SK-N-SH (cell line): ENCODE measurements around the gene OSBPL6. TPM values are rescaled to one million over a fixed set of nuclear protein-coding genes. Genes with fewer than 3 reads are reported as not detected.

Source experiments
- CTCF ChIA-PET: fragments of 300-600, 350-600 bp; formaldehyde crosslinking; extraction: SDS; loops from one replicate; lab custom pipeline; 2021; lab: Yijun Ruan, JAX
- POLR2A ChIA-PET: fragments of 350-600 bp; sonication (Branson Sonifier 250); formaldehyde crosslinking; extraction: SDS; loops from one replicate; lab custom pipeline; 2020; ENCODE audit warnings: antibody characterized with exemption, inconsistent platforms; lab: Yijun Ruan, JAX
- DNase-seq: peaks from one replicate; pipeline ENCODE4 v3.0.0; 2012
- H2AFZ ChIP-seq: fragments of 200-600 bp; sonication (generic); 2 replicates; pipeline ENCODE4 v1.8.1; 2016; ENCODE audit warnings: antibody characterized with exemption, mild to moderate bottlenecking, low read depth
- H3F3A ChIP-seq: fragments of 200-600 bp; sonication (generic); replicated peaks from 2 replicates; pipeline ENCODE3; 2016; ENCODE audit warnings: antibody characterized with exemption, mild to moderate bottlenecking; ENCODE audit not compliant: insufficient read depth
- H3K27ac ChIP-seq, 2 experiments: fragments of 200-500 bp in 1 of 2; fragments of 200-600 bp in 1 of 2; sonication (Bioruptor generic) in 1 of 2; sonication (generic), shearing (Covaris generic) in 1 of 2; 2 replicates each; pipeline versions ENCODE4 v1.5.1 to v1.6.1; 2014 to 2016; ENCODE audit warnings: low read depth in 2 of 2, inconsistent platforms in 1 of 2, low read length in 1 of 2, mild to moderate bottlenecking in 1 of 2, mixed read lengths in 1 of 2
- H3K27me3 ChIP-seq: fragments of 200-600 bp; sonication (generic), shearing (Covaris generic); 2 replicates; pipeline ENCODE4 v1.6.1; 2016; ENCODE audit warnings: mixed run types; ENCODE audit not compliant: insufficient read depth
- H3K36me3 ChIP-seq, 2 experiments: fragments of 200-500 bp in 1 of 2; fragments of 200-600 bp in 1 of 2; sonication (Bioruptor generic) in 1 of 2; sonication (generic) in 1 of 2; replicated peaks in 1 of 2; 2 replicates each; pipeline versions ENCODE3 to v1.5.1; 2014 to 2016; ENCODE audit warnings: low read length in 1 of 2, mild to moderate bottlenecking in 1 of 2; ENCODE audit not compliant: insufficient read depth in 2 of 2, control insufficient read depth in 1 of 2
- H3K4me1 ChIP-seq, 2 experiments: fragments of 200-500 bp in 1 of 2; fragments of 200-600 bp in 1 of 2; sonication (Bioruptor generic) in 1 of 2; sonication (generic), shearing (Covaris generic) in 1 of 2; 2 replicates each; pipeline versions ENCODE4 v1.5.1 to v1.6.1; 2014 to 2016; ENCODE audit warnings: low read depth in 1 of 2, low read length in 1 of 2, mixed run types in 1 of 2; ENCODE audit not compliant: insufficient read depth in 2 of 2, control insufficient read depth in 1 of 2
- H3K4me2 ChIP-seq: fragments of 200-600 bp; sonication (generic), shearing (Covaris generic); 2 replicates; pipeline ENCODE4 v1.6.1; 2017; ENCODE audit warnings: mixed run types
- H3K4me3 ChIP-seq, 2 experiments: fragments of 200-500 bp in 1 of 2; fragments of 200-600 bp in 1 of 2; sonication (Bioruptor generic) in 1 of 2; sonication (generic), shearing (Covaris generic) in 1 of 2; 2 replicates each; pipeline versions ENCODE4 v1.5.1 to v1.8.1; 2014 to 2016; ENCODE audit warnings: low read depth in 2 of 2, inconsistent platforms in 1 of 2, low read length in 1 of 2, mild to moderate bottlenecking in 1 of 2, mixed read lengths in 1 of 2, moderate library complexity in 1 of 2
- H3K79me2 ChIP-seq: fragments of 200-600 bp; sonication (generic); 2 replicates; pipeline ENCODE4 v1.8.1; 2017; ENCODE audit warnings: mild to moderate bottlenecking; ENCODE audit not compliant: insufficient read depth
- H3K9ac ChIP-seq: fragments of 200-600 bp; sonication (generic); 2 replicates; pipeline ENCODE4 v1.6.1; 2017; ENCODE audit warnings: mixed run types
- H3K9me2 ChIP-seq: fragments of 200-600 bp; sonication (generic); 2 replicates; pipeline ENCODE4 v1.6.1; 2017; ENCODE audit warnings: mixed run types
- H3K9me3 ChIP-seq: fragments of 200-600 bp; sonication (generic); 2 replicates; pipeline ENCODE4 v1.6.1; 2017; ENCODE audit warnings: mixed run types, mild to moderate bottlenecking, moderate library complexity
- H4K20me1 ChIP-seq: fragments of 200-600 bp; sonication (generic); 2 replicates; pipeline ENCODE4 v1.6.1; 2017; ENCODE audit warnings: mild to moderate bottlenecking, mixed run types; ENCODE audit not compliant: insufficient read depth
- CHD2 ChIP-seq: fragments of 150-350 bp; IDR thresholded peaks from 2 replicates; pipeline ENCODE4 v1.6.1; 2018; ENCODE audit warnings: low read length; ENCODE audit not compliant: partially characterized antibody
- ELF1 ChIP-seq: IDR thresholded peaks from 2 replicates; pipeline ENCODE4 v1.4.0; 2012
- EP300 ChIP-seq, 2 experiments: IDR thresholded peaks; 2 replicates each; pipeline versions ENCODE4 v1.4.0 to v1.6.1; 2012; ENCODE audit warnings: borderline replicate concordance in 1 of 2, low read depth in 1 of 2, low read length in 1 of 2
- EZH2phosphoT487 ChIP-seq: fragments of 200-600 bp; sonication (generic); IDR thresholded peaks from 2 replicates; pipeline ENCODE4 v1.6.1; 2017; ENCODE audit warnings: low read depth, mixed run types, mild to moderate bottlenecking, antibody characterized with exemption, moderate library complexity, borderline replicate concordance
- FOSL2 ChIP-seq: IDR thresholded peaks from 2 replicates; pipeline ENCODE4 v1.4.0; 2012; ENCODE audit warnings: low read depth, mild to moderate bottlenecking, moderate library complexity, borderline replicate concordance
- FOXM1 ChIP-seq: IDR thresholded peaks from 2 replicates; pipeline ENCODE4 v1.4.0; 2012; ENCODE audit warnings: low read depth, mild to moderate bottlenecking
- JUND ChIP-seq: IDR thresholded peaks from 2 replicates; pipeline ENCODE4 v1.4.0; 2012
- MXI1 ChIP-seq: IDR thresholded peaks from 2 replicates; pipeline ENCODE4 v1.6.1; 2012; ENCODE audit warnings: mild to moderate bottlenecking, low read depth, low read length, improper control_type of control experiment
- NRF1 ChIP-seq: IDR thresholded peaks from 2 replicates; pipeline ENCODE4 v1.6.1; 2012; ENCODE audit warnings: low read depth, mild to moderate bottlenecking, low read length
- POLR2AphosphoS5 ChIP-seq: IDR thresholded peaks from 2 replicates; pipeline ENCODE4 v1.6.1; 2012; ENCODE audit warnings: low read depth, low read length
- RAD21 ChIP-seq: IDR thresholded peaks from 2 replicates; pipeline ENCODE4 v1.6.1; 2012; ENCODE audit warnings: mild to moderate bottlenecking, low read length
- RFX5 ChIP-seq: IDR thresholded peaks from 2 replicates; pipeline ENCODE4 v1.6.1; 2012; ENCODE audit warnings: mild to moderate bottlenecking, improper control_type of control experiment, low read length
- SIN3A ChIP-seq: IDR thresholded peaks from 2 replicates; pipeline ENCODE4 v1.6.1; 2012; ENCODE audit warnings: low read depth, mild to moderate bottlenecking, low read length, moderate library complexity, borderline replicate concordance
- TAF1 ChIP-seq: IDR thresholded peaks from 2 replicates; pipeline ENCODE4 v1.6.1; 2012; ENCODE audit warnings: low read depth, mild to moderate bottlenecking, low read length, moderate library complexity, borderline replicate concordance
- TCF12 ChIP-seq: IDR thresholded peaks from 2 replicates; pipeline ENCODE4 v1.4.0; 2012
- TEAD4 ChIP-seq: IDR thresholded peaks from 2 replicates; pipeline ENCODE4 v1.4.0; 2012; ENCODE audit warnings: mild to moderate bottlenecking, borderline replicate concordance; ENCODE audit not compliant: insufficient read depth
- YY1 ChIP-seq: IDR thresholded peaks from 2 replicates; pipeline ENCODE4 v1.4.0; 2012; ENCODE audit warnings: low read depth, mild to moderate bottlenecking
- WGBS: methylation state at CpG from one replicate; pipeline ENCODE4 v1.1.6; 2017; ENCODE audit warnings: low lambda C conversion rate; 5-methylcytosine and 5-hydroxymethylcytosine counted together
- polyA plus RNA-seq, 3 experiments: library from polyadenylated mRNA; depleted of rRNA; stranded (reverse); fragments of >200 nt; gene quantifications; 2 replicates each; pipeline ENCODE4 v1.2.3, GENCODE V29; 2012
- TF ChIP-seq, protein P1 (sequence below): IDR thresholded peaks from 2 replicates; pipeline ENCODE4 v1.4.0; 2012; ENCODE audit warnings: low read depth, borderline replicate concordance
- TF ChIP-seq, protein P2 (sequence below): fragments of 150-350 bp; IDR thresholded peaks from 2 replicates; pipeline ENCODE4 v1.6.1; 2016; ENCODE audit warnings: mild to moderate bottlenecking, low read depth, low read length
- TF ChIP-seq, protein P3 (sequence below): IDR thresholded peaks from 2 replicates; pipeline ENCODE4 v1.4.0; 2012; ENCODE audit warnings: low read depth
- TF ChIP-seq, protein P4 (sequence below): IDR thresholded peaks from 2 replicates; pipeline ENCODE4; 2012

OSBPL6 gene
- polyA plus RNA-seq, 1 of the 3 experiments (the other 2 are of a cell fraction), result 2.7 TPM

DNA sequence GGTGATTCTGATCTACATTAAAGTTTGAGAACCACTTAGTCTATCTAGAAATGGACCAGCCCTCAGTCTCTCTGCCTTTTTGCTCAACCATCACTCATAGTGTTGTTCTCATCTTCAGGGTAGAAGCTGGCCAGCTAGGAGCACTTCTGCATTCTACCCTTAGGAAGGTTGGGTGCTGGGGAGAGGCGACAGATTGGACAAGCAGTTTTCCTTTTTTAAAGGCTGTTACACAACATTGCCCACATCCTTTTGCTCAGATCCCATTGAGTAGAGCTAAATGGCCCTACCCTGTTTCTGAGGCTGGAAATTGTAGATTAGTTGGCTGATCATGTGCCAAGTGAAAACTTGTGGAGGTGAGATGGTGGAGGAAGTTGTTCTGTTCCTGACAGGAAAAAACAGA lies 35.6 kb downstream of the OSBPL6 start:
- WGBS, result 100% methylated on average over 1 of the region's 1 CpG
- Histone ChIP-seq H3K36me3 (no peaks in the 10 kb centered on the region), H3K9me3 (no peaks in the 10 kb centered on the region), H3K27me3 (no peaks in the 10 kb centered on the region), H4K20me1 (no peaks in the 10 kb centered on the region), H3K79me2 (no peaks in the 10 kb centered on the region), H2AFZ (no peak overlapping the region), H3K4me2 (no peak overlapping the region), H3K4me1 (peaks cover 0 to 6% of the 10 kb centered on the region in 2 experiments; a peak in 1 of 4 replicates), H3K27ac (no peak overlapping the region), H3K9me2 (no peaks in the 10 kb centered on the region), H3F3A (peaks cover 6% of the 10 kb centered on the region), H3K4me3 (no peak overlapping the region), H3K9ac (no peak overlapping the region)
- ChIA-PET POLR2A (no interaction called here), CTCF (no interaction called here)
- TF ChIP-seq RFX5, result no peak
- no peak for TF ChIP-seq TEAD4
- no peak for TF ChIP-seq TAF1
- TF ChIP-seq, protein P1, sequence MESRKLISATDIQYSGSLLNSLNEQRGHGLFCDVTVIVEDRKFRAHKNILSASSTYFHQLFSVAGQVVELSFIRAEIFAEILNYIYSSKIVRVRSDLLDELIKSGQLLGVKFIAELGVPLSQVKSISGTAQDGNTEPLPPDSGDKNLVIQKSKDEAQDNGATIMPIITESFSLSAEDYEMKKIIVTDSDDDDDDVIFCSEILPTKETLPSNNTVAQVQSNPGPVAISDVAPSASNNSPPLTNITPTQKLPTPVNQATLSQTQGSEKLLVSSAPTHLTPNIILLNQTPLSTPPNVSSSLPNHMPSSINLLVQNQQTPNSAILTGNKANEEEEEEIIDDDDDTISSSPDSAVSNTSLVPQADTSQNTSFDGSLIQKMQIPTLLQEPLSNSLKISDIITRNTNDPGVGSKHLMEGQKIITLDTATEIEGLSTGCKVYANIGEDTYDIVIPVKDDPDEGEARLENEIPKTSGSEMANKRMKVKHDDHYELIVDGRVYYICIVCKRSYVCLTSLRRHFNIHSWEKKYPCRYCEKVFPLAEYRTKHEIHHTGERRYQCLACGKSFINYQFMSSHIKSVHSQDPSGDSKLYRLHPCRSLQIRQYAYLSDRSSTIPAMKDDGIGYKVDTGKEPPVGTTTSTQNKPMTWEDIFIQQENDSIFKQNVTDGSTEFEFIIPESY, result no peak
- TF ChIP-seq ELF1, result no peak
- TF ChIP-seq, protein P2, sequence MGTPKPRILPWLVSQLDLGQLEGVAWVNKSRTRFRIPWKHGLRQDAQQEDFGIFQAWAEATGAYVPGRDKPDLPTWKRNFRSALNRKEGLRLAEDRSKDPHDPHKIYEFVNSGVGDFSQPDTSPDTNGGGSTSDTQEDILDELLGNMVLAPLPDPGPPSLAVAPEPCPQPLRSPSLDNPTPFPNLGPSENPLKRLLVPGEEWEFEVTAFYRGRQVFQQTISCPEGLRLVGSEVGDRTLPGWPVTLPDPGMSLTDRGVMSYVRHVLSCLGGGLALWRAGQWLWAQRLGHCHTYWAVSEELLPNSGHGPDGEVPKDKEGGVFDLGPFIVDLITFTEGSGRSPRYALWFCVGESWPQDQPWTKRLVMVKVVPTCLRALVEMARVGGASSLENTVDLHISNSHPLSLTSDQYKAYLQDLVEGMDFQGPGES, result no peak
- TF ChIP-seq, protein P3, sequence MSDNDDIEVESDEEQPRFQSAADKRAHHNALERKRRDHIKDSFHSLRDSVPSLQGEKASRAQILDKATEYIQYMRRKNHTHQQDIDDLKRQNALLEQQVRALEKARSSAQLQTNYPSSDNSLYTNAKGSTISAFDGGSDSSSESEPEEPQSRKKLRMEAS, result no peak
- no peak for TF ChIP-seq CHD2
- TF ChIP-seq FOSL2, result no peak
- no peak for TF ChIP-seq TCF12
- TF ChIP-seq YY1, result no peak
- no peak for TF ChIP-seq POLR2AphosphoS5
- TF ChIP-seq NRF1, result no peak
- no peak for DNase-seq

DNA sequence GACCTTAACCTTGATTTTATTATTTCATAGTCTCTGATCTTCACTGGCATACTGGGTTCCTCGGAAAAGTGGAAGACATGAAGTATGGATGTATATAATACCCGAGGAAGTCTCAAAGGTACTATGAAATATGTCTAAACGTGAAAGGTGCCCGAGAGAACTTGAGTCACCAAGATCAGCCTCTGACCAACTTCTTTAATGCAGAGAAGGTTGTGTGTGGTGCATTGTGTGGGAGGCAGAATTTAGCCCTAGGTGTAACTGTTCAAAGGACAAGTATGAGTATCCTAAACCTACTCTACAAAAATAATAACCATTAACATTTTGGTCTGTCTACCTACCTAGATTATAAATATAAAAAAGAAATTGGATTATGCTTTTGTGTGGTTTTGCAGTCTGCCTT lies 36.1 kb downstream of the OSBPL6 start:
- Histone ChIP-seq H3K9ac (no peak overlapping the region), H4K20me1 (no peaks in the 10 kb centered on the region), H3K9me3 (no peaks in the 10 kb centered on the region), H3K36me3 (no peaks in the 10 kb centered on the region), H3K9me2 (no peaks in the 10 kb centered on the region), H3K4me2 (no peak overlapping the region), H3K4me3 (no peak overlapping the region), H3K27ac (no peak overlapping the region), H2AFZ (no peak overlapping the region), H3K79me2 (no peaks in the 10 kb centered on the region), H3K27me3 (no peaks in the 10 kb centered on the region), H3F3A (peaks cover 6% of the 10 kb centered on the region), H3K4me1 (peaks cover 0 to under 1% of the 10 kb centered on the region in 2 experiments; a peak in 1 of 4 replicates)
- WGBS, result 96% methylated on average over 4 of the region's 4 CpGs
- DNase-seq, result no peak
- ChIA-PET CTCF (interaction anchor here (0.5 kb wide), 1 partner anchor 20 kb away, joined by 3 read pairs; no protein-coding TSS in a partner anchor), POLR2A (no interaction called here)
- TF ChIP-seq FOXM1, result no peak
- TF ChIP-seq POLR2AphosphoS5, result no peak
- TF ChIP-seq EZH2phosphoT487, result no peak
- TF ChIP-seq JUND, result no peak
- no peak for TF ChIP-seq MXI1
- no peak for TF ChIP-seq YY1
- TF ChIP-seq, protein P4, sequence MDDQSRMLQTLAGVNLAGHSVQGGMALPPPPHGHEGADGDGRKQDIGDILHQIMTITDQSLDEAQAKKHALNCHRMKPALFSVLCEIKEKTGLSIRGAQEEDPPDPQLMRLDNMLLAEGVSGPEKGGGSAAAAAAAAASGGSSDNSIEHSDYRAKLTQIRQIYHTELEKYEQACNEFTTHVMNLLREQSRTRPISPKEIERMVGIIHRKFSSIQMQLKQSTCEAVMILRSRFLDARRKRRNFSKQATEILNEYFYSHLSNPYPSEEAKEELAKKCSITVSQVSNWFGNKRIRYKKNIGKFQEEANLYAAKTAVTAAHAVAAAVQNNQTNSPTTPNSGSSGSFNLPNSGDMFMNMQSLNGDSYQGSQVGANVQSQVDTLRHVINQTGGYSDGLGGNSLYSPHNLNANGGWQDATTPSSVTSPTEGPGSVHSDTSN, result no peak
- TF ChIP-seq RAD21, result no peak
- no peak for TF ChIP-seq SIN3A
- TF ChIP-seq EP300 (IDR thresholded peaks at IDR 0.05; ENCODE audit: borderline replicate concordance in 1 of 2, low read depth in 1 of 2, low read length in 1 of 2), result no peak
- no peak for TF ChIP-seq TEAD4
